OCI-LY7 (cell line): ENCODE data around the gene PLK2. TPM values are rescaled to one million over a fixed set of nuclear protein-coding genes. Genes with fewer than 3 reads are reported as not detected.

Source experiments
- BruUV-seq: library from RNA; stranded (reverse); fragments of 400-500 nt; replicated peaks from 2 replicates; lab custom pipeline; 2021; lab: Mats Ljungman, UMichigan
- CTCF ChIA-PET: fragments of 300-600 bp; sonication (Branson Sonifier 250); formaldehyde crosslinking; loops from one replicate; lab custom pipeline; 2022; ENCODE audit warnings: antibody characterized with exemption; ENCODE audit not compliant: unreplicated experiment; lab: Charles Lee
- POLR2A ChIA-PET: fragments of 300-600 bp; sonication (Branson Sonifier 250); formaldehyde crosslinking; loops from one replicate; lab custom pipeline; 2022; ENCODE audit warnings: antibody characterized with exemption; lab: Charles Lee
- DNase-seq: peaks from one replicate; pipeline ENCODE4 v3.0.0-alpha.2; 2015; ENCODE audit warnings: low spot score
- H2AFZ ChIP-seq: fragments of 200-600 bp; sonication (generic), shearing (Covaris generic); 2 replicates; pipeline ENCODE4 v1.6.1; 2014; ENCODE audit warnings: mild to moderate bottlenecking, antibody characterized with exemption, low read length, moderate library complexity
- H3K27ac ChIP-seq: fragments of 200-600 bp; sonication (generic); 2 replicates; pipeline ENCODE4 v1.5.1; 2014; ENCODE audit warnings: mixed run types, low read depth, mild to moderate bottlenecking, moderate library complexity, low read length, inconsistent platforms; ENCODE audit not compliant: poor library complexity, severe bottlenecking
- H3K36me3 ChIP-seq: fragments of 200-600 bp; sonication (generic); 2 replicates; pipeline ENCODE4 v1.6.1; 2014; ENCODE audit warnings: mild to moderate bottlenecking, antibody characterized with exemption, low read length, moderate library complexity, mixed read lengths; ENCODE audit not compliant: insufficient read depth
- H3K4me1 ChIP-seq: fragments of 200-600 bp; sonication (generic); 2 replicates; pipeline ENCODE4 v1.5.1; 2014; ENCODE audit warnings: mild to moderate bottlenecking, low read length; ENCODE audit not compliant: insufficient read depth, poor library complexity, severe bottlenecking
- H3K4me2 ChIP-seq: fragments of 200-600 bp; sonication (generic); 2 replicates; pipeline ENCODE4 v1.6.1; 2014; ENCODE audit warnings: mild to moderate bottlenecking, low read length
- H3K4me3 ChIP-seq: fragments of 200-600 bp; sonication (generic); 2 replicates; pipeline ENCODE4 v1.5.1; 2014; ENCODE audit warnings: mild to moderate bottlenecking, low read depth, low read length; ENCODE audit not compliant: poor library complexity, severe bottlenecking
- H3K79me2 ChIP-seq: fragments of 200-600 bp; sonication (generic); 2 replicates; pipeline ENCODE4 v1.6.1; 2016; ENCODE audit warnings: low read depth, mild to moderate bottlenecking, low read length, moderate library complexity, mixed read lengths; ENCODE audit not compliant: insufficient read depth
- H3K9me2 ChIP-seq: fragments of 200-600 bp; sonication (generic); 2 replicates; pipeline ENCODE4 v1.6.1; 2016; ENCODE audit warnings: mild to moderate bottlenecking, low read length, mixed read lengths; ENCODE audit not compliant: insufficient read depth
- H3K9me3 ChIP-seq: fragments of 200-600 bp; sonication (generic); 2 replicates; pipeline ENCODE4 v1.6.1; 2014; ENCODE audit warnings: mild to moderate bottlenecking, mixed run types, low read length, mixed read lengths
- H4K20me1 ChIP-seq: fragments of 200-600 bp; sonication (generic); 2 replicates; pipeline ENCODE4 v1.6.1; 2014; ENCODE audit warnings: mild to moderate bottlenecking, antibody characterized with exemption, low read length, moderate library complexity, mixed read lengths; ENCODE audit not compliant: insufficient read depth
- CTCF ChIP-seq: fragments of 200-600 bp; sonication (generic); conservative IDR thresholded peaks from 2 replicates; pipeline ENCODE4 v1.5.1; 2014; ENCODE audit warnings: mild to moderate bottlenecking, antibody characterized with exemption, low read length, moderate library complexity, mixed read lengths
- EZH2phosphoT487 ChIP-seq: fragments of 200-600 bp; sonication (generic); IDR thresholded peaks from 2 replicates; pipeline ENCODE4 v1.6.1; 2018; ENCODE audit warnings: low read depth, borderline replicate concordance, mild to moderate bottlenecking, mixed run types, antibody characterized with exemption, low read length, moderate library complexity, mixed read lengths
- intact Hi-C: fragments of 100-400 bp; cut with micrococcal nuclease; formaldehyde crosslinking; loops from one replicate; pipeline ENCODE4 v1.10.0; 2022; ENCODE audit not compliant: unreplicated experiment
- total RNA-seq, 2 experiments: library from RNA; depleted of rRNA in 1 of 2; stranded (reverse); fragments of >200 nt in 1 of 2; shearing (Covaris generic) in 1 of 2; gene quantifications; 2 replicates each; pipeline ENCODE4 v1.2.3, GENCODE V29; 2014 to 2022

Gene PLK2
- total RNA-seq, 2 experiments from 2014 or later, result 0.19 to 0.59 TPM

DNA sequence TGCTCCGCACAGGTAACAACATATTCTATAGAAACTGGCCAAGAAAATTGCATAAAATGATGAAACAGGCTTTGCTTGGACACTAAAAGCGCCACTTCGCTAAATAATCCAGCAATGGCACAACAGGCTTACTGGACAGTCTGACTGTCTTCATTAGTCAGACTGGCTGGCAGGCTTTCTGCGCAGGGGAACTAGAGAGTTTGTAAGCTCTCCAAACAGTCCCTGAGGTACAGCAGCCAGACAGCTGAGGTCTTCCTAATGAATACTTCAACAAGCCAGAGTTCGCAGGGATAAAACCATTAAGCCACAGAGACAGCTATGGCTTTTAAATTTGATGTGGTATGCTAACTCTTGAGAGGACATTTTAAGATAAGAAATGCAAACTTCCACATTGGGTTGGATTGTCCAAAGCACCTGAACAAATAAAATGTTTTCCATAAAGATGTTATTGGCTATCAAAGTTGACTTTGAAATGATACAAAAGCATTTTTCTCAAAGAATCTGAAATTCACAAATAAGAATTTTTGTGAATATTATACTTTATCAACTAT, 20.7 kb downstream of the PLK2 start:
- H3K4me2 ChIP-seq, result no peak overlapping the region
- DNase-seq, result no peak
- CTCF ChIA-PET, result no interaction called here
- no peaks in the 10 kb centered on the region for H3K36me3 ChIP-seq
- H3K4me3 ChIP-seq, result no peak overlapping the region
- no peaks in the 10 kb centered on the region for H3K4me1 ChIP-seq
- no peaks in the 10 kb centered on the region for H3K9me3 ChIP-seq
- no peak for TF ChIP-seq CTCF
- TF ChIP-seq EZH2phosphoT487, result no peak
- no peak overlapping the region for H2AFZ ChIP-seq
- intact Hi-C loops, result no loop called here
- no peaks in the 10 kb centered on the region for H4K20me1 ChIP-seq
- H3K9me2 ChIP-seq, result no peaks in the 10 kb centered on the region
- POLR2A ChIA-PET, result no interaction called here
- BruUV-seq, result no TSS peak
- H3K27ac ChIP-seq, result no peak overlapping the region
- no peaks in the 10 kb centered on the region for H3K79me2 ChIP-seq

GRCh38 chr5:58437661-58438060, 22.2 kb downstream of the PLK2 start:
- TF ChIP-seq CTCF (no peak), EZH2phosphoT487 (no peak)
- Histone ChIP-seq H3K4me1 (no peaks in the 10 kb centered on the region), H4K20me1 (no peaks in the 10 kb centered on the region), H3K9me3 (no peaks in the 10 kb centered on the region), H3K27ac (no peak overlapping the region), H3K36me3 (no peaks in the 10 kb centered on the region), H3K79me2 (no peaks in the 10 kb centered on the region), H3K9me2 (no peaks in the 10 kb centered on the region), H3K4me3 (no peak overlapping the region), H2AFZ (no peak overlapping the region), H3K4me2 (no peak overlapping the region)
- no TSS peak for BruUV-seq
- ChIA-PET POLR2A (no interaction called here), CTCF (no interaction called here)
- no peak for DNase-seq
- intact Hi-C loops, result no loop called here

GRCh38 chr5:58431832-58432231, 28.1 kb downstream of the PLK2 start:
- H3K4me3 ChIP-seq, result no peak overlapping the region
- ChIA-PET CTCF (no interaction called here), POLR2A (interaction anchor here (0.7 kb wide), 1 partner anchor 64 kb away, joined by 3 read pairs; no protein-coding TSS in a partner anchor)
- H3K27ac ChIP-seq, result no peak overlapping the region
- DNase-seq, result no peak
- no peaks in the 10 kb centered on the region for H3K4me1 ChIP-seq
- H3K9me2 ChIP-seq, result no peaks in the 10 kb centered on the region
- no peak overlapping the region for H2AFZ ChIP-seq
- no TSS peak for BruUV-seq
- H3K36me3 ChIP-seq, result no peaks in the 10 kb centered on the region
- H3K9me3 ChIP-seq, result no peaks in the 10 kb centered on the region
- no peaks in the 10 kb centered on the region for H3K79me2 ChIP-seq
- H3K4me2 ChIP-seq, result no peak overlapping the region
- intact Hi-C loops, result no loop called here
- H4K20me1 ChIP-seq, result no peaks in the 10 kb centered on the region
- no peak for TF ChIP-seq CTCF
- no peak for TF ChIP-seq EZH2phosphoT487
